GM23338 (cell line): ENCODE measurements around the gene BCDIN3D.

Experiments used
- EZH2 ChIP-seq: fragments of 200-600 bp; sonication (generic); IDR thresholded peaks from one replicate; pipeline ENCODE4 v1.8.0; 2017; ENCODE audit warnings: antibody characterized with exemption, mild to moderate bottlenecking, low read depth; ENCODE audit not compliant: unreplicated experiment
- JUNB ChIP-seq: IDR thresholded peaks from one replicate; pipeline ENCODE4 v1.6.1; 2016; ENCODE audit warnings: antibody characterized with exemption; ENCODE audit not compliant: unreplicated experiment
- POLR2AphosphoS5 ChIP-seq: IDR thresholded peaks from 2 replicates; pipeline ENCODE4 v1.6.1; 2016; ENCODE audit warnings: antibody characterized with exemption, low read depth
- REST ChIP-seq: IDR thresholded peaks from one replicate; pipeline ENCODE4 v1.6.1; 2018; ENCODE audit warnings: antibody characterized with exemption; ENCODE audit not compliant: unreplicated experiment
- STAT1 ChIP-seq: IDR thresholded peaks from one replicate; pipeline ENCODE4 v1.6.1; 2016; ENCODE audit warnings: antibody characterized with exemption; ENCODE audit not compliant: unreplicated experiment
- TF ChIP-seq, protein P1 (sequence below), 2 experiments: fragments of 200-600 bp in 1 of 2; sonication (generic) in 1 of 2; conservative IDR thresholded peaks; 2 replicates each; pipeline versions ENCODE4 v1.5.1 to v1.6.1; 2016 to 2017; ENCODE audit warnings: antibody characterized with exemption in 2 of 2, low read depth in 2 of 2, mild to moderate bottlenecking in 2 of 2, moderate library complexity in 1 of 2

DNA sequence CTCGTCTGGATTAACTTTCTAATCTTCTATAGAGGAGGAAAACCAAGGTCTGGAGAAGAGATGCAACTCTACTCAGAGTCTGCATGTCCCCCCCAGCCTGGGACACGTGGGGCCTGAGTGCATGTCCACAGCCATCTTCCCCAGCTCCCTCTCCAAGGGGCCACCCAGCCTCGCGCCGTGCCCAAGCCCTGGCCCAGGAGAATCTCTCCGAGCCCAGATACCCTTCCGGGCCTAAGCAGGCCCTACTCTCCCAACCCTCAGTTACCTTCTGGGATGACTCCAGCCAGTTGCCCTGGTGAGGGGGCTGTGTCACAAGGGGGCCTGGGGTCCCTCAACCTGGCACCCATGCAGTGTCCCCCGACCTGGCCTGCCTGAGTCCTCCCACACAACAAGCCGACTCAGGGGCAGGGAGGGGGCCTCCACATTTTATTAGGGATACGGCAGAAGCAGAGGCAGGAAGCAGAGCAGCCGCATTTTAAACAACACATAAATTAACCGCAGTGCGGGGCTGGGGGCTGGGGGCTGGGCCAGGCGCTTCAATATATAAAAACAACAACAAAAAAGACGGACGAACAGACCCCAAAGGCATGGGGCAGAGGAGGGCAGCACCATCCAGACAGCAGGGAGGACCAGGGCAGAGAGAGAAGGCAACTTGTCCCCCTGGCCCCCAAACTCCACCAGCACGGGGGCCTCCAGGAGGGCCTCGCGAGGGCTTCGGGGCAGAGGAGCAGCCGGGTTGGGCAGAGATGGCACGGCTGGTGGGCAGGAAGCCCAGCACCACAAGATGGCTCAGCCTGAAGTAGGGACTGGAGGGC, 52.0 kb downstream of the BCDIN3D start:
- TF ChIP-seq EZH2 (no peak), JUNB (no peak), POLR2AphosphoS5 (no peak), STAT1 (no peak), REST (no peak)
- TF ChIP-seq, protein P1, sequence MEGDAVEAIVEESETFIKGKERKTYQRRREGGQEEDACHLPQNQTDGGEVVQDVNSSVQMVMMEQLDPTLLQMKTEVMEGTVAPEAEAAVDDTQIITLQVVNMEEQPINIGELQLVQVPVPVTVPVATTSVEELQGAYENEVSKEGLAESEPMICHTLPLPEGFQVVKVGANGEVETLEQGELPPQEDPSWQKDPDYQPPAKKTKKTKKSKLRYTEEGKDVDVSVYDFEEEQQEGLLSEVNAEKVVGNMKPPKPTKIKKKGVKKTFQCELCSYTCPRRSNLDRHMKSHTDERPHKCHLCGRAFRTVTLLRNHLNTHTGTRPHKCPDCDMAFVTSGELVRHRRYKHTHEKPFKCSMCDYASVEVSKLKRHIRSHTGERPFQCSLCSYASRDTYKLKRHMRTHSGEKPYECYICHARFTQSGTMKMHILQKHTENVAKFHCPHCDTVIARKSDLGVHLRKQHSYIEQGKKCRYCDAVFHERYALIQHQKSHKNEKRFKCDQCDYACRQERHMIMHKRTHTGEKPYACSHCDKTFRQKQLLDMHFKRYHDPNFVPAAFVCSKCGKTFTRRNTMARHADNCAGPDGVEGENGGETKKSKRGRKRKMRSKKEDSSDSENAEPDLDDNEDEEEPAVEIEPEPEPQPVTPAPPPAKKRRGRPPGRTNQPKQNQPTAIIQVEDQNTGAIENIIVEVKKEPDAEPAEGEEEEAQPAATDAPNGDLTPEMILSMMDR (conservative IDR thresholded peaks at IDR 0.05; ENCODE audit: low read depth in 2 of 2): no peak
